H9 (cell line): Measurements from ENCODE around the gene GLIS2. TPM values are rescaled to one million over a fixed set of nuclear protein-coding genes. Genes with fewer than 3 reads are reported as not detected.

Experiments used
- DNase-seq: peaks from one replicate; pipeline ENCODE4 v3.0.0-alpha.2; 2017
- H2AFZ ChIP-seq: one replicate; pipeline ENCODE4 v1.6.1; 2013; ENCODE audit warnings: mild to moderate bottlenecking, low read length, control low read depth, moderate library complexity
- H2AK5ac ChIP-seq: 2 replicates; pipeline ENCODE4 v1.6.1; 2013; ENCODE audit warnings: low read length, control low read depth, mixed read lengths; ENCODE audit not compliant: insufficient read length
- H2BK120ac ChIP-seq: one replicate; pipeline ENCODE4 v1.6.1; 2013; ENCODE audit warnings: low read depth, mild to moderate bottlenecking, low read length, control low read depth, inconsistent platforms; ENCODE audit not compliant: poor library complexity, severe bottlenecking
- H2BK12ac ChIP-seq: 2 replicates; pipeline ENCODE4 v1.6.1; 2013; ENCODE audit warnings: low read length, control low read depth, mixed read lengths, low read depth; ENCODE audit not compliant: insufficient read length
- H2BK15ac ChIP-seq: 2 replicates; pipeline ENCODE4 v1.6.1; 2013; ENCODE audit warnings: low read depth, low read length, control low read depth
- H2BK20ac ChIP-seq: one replicate; pipeline ENCODE4 v1.6.1; 2013; ENCODE audit warnings: low read depth, mild to moderate bottlenecking, low read length, control low read depth, inconsistent platforms; ENCODE audit not compliant: poor library complexity, severe bottlenecking
- H2BK5ac ChIP-seq: 2 replicates; pipeline ENCODE4 v1.6.1; 2013; ENCODE audit warnings: low read length, control low read depth, mixed read lengths; ENCODE audit not compliant: insufficient read length
- H3K14ac ChIP-seq: 2 replicates; pipeline ENCODE4 v1.6.1; 2013; ENCODE audit warnings: low read length, control low read depth; ENCODE audit not compliant: insufficient read depth
- H3K18ac ChIP-seq: 2 replicates; pipeline ENCODE4 v1.6.1; 2013; ENCODE audit warnings: low read depth, mild to moderate bottlenecking, mixed read lengths, low read length, control low read depth; ENCODE audit not compliant: insufficient read length
- H3K23ac ChIP-seq: 2 replicates; pipeline ENCODE4 v1.6.1; 2013; ENCODE audit warnings: low read length, control low read depth, mixed read lengths, low read depth; ENCODE audit not compliant: insufficient read length
- H3K23me2 ChIP-seq: 2 replicates; pipeline ENCODE4 v1.6.1; 2013; ENCODE audit warnings: low read depth, mild to moderate bottlenecking, mixed read lengths, low read length, control low read depth; ENCODE audit not compliant: insufficient read length, poor library complexity, severe bottlenecking
- H3K27ac ChIP-seq: 2 replicates; pipeline ENCODE4 v1.5.1; 2013; ENCODE audit warnings: low read length, control low read depth, mixed read lengths, low read depth; ENCODE audit not compliant: insufficient read length
- H3K27me3 ChIP-seq: 2 replicates; pipeline ENCODE4 v1.6.1; 2013; ENCODE audit warnings: low read length, control low read depth, inconsistent platforms; ENCODE audit not compliant: insufficient read depth
- H3K4ac ChIP-seq: 2 replicates; pipeline ENCODE4 v1.6.1; 2013; ENCODE audit warnings: low read depth, mild to moderate bottlenecking, control low read depth, inconsistent platforms, low read length, moderate library complexity
- H3K4me1 ChIP-seq: 2 replicates; pipeline ENCODE4 v1.6.1; 2013; ENCODE audit warnings: low read length, control low read depth, inconsistent platforms; ENCODE audit not compliant: insufficient read depth
- H3K4me2 ChIP-seq: 2 replicates; pipeline ENCODE4 v1.6.1; 2013; ENCODE audit warnings: low read length, control low read depth, mixed read lengths; ENCODE audit not compliant: insufficient read length, insufficient read depth
- H3K56ac ChIP-seq: 2 replicates; pipeline ENCODE4 v1.6.1; 2013; ENCODE audit warnings: low read depth, mild to moderate bottlenecking, mixed read lengths, low read length, control low read depth; ENCODE audit not compliant: insufficient read length
- H3K79me1 ChIP-seq: 2 replicates; pipeline ENCODE4 v1.6.1; 2013; ENCODE audit warnings: low read depth, mild to moderate bottlenecking, moderate library complexity, low read length, control low read depth, inconsistent platforms; ENCODE audit not compliant: insufficient read depth, poor library complexity, severe bottlenecking
- H3K79me2 ChIP-seq: 2 replicates; pipeline ENCODE4 v1.6.1; 2013; ENCODE audit warnings: low read length, control low read depth, inconsistent platforms; ENCODE audit not compliant: insufficient read depth
- H3K9ac ChIP-seq: 2 replicates; pipeline ENCODE4 v1.6.1; 2013; ENCODE audit warnings: low read length, control low read depth, mixed read lengths; ENCODE audit not compliant: insufficient read length; ENCODE audit errors: extremely low read depth
- H3K9me3 ChIP-seq: one replicate; pipeline ENCODE4 v1.6.1; 2013; ENCODE audit warnings: low read depth, low read length, inconsistent platforms; ENCODE audit not compliant: control insufficient read depth
- H3T11ph ChIP-seq: one replicate; pipeline ENCODE4 v1.6.1; 2013; ENCODE audit warnings: mild to moderate bottlenecking, low read length, control low read depth, inconsistent platforms
- H4K20me1 ChIP-seq: one replicate; pipeline ENCODE4 v1.6.1; 2013; ENCODE audit not compliant: control insufficient read depth, insufficient read length, insufficient read depth
- H4K5ac ChIP-seq: 2 replicates; pipeline ENCODE4 v1.6.1; 2013; ENCODE audit warnings: low read depth, mild to moderate bottlenecking, mixed read lengths, low read length, control low read depth; ENCODE audit not compliant: insufficient read length
- H4K8ac ChIP-seq: replicated peaks from 2 replicates; pipeline ENCODE4 v1.6.1; 2013; ENCODE audit warnings: low read length, control low read depth, mixed read lengths, low read depth; ENCODE audit not compliant: insufficient read length
- H4K91ac ChIP-seq: 2 replicates; pipeline ENCODE4 v1.6.1; 2013; ENCODE audit warnings: low read depth, mild to moderate bottlenecking, moderate library complexity, mixed read lengths, low read length, control low read depth; ENCODE audit not compliant: insufficient read length
- H3K27ac Mint-ChIP-seq, 3 experiments: 2 replicates in 2 of 3; 3 replicates in 1 of 3; pipeline ENCODE4 v1.8.0; 2020 to 2021; ENCODE audit warnings: mixed read lengths in 3 of 3, mild to moderate bottlenecking in 1 of 3, moderate library complexity in 1 of 3
- H3K27me3 Mint-ChIP-seq: 2 replicates; pipeline ENCODE4 v1.8.0; 2021; ENCODE audit warnings: low read depth, mild to moderate bottlenecking, moderate library complexity, mixed read lengths
- H3K36me3 Mint-ChIP-seq, 3 experiments: 2 replicates in 2 of 3; 3 replicates in 1 of 3; pipeline ENCODE4 v1.8.0; 2020 to 2021; ENCODE audit warnings: low read depth in 3 of 3, mixed read lengths in 3 of 3; ENCODE audit not compliant: insufficient read depth in 1 of 3
- H3K4me1 Mint-ChIP-seq, 2 experiments: 2 replicates each; pipeline ENCODE4 v1.8.0; 2020; ENCODE audit warnings: mixed read lengths in 2 of 2
- H3K4me3 Mint-ChIP-seq, 2 experiments: 2 replicates in 1 of 2; 3 replicates in 1 of 2; pipeline ENCODE4 v1.8.0; 2020 to 2021; ENCODE audit warnings: mild to moderate bottlenecking in 2 of 2, mixed read lengths in 2 of 2, moderate library complexity in 1 of 2
- H3K9me3 Mint-ChIP-seq, 2 experiments: 2 replicates in 1 of 2; 3 replicates in 1 of 2; pipeline ENCODE4 v1.8.0; 2020; ENCODE audit warnings: mild to moderate bottlenecking in 2 of 2, mixed read lengths in 2 of 2, moderate library complexity in 1 of 2
- CTCF ChIP-seq: fragments of 200-600 bp; sonication (generic); conservative IDR thresholded peaks from 3 replicates; pipeline ENCODE4 v1.8.0; 2021; ENCODE audit warnings: antibody characterized with exemption, mild to moderate bottlenecking
- WGBS: extraction: QIAGEN DNeasy Blood & Tissue Kit; methylation state at CpG from one replicate; pipeline ENCODE4 v1.1.7; 2013; ENCODE audit warnings: missing lambda C conversion rate, low lambda C conversion rate, mixed read lengths; ENCODE audit not compliant: insufficient read length; ENCODE audit errors: extremely low coverage; 5-methylcytosine and 5-hydroxymethylcytosine counted together
- total RNA-seq: library from RNA; stranded (reverse); gene quantifications from 2 replicates; pipeline ENCODE4 v1.2.1, GENCODE V29; 2021

Gene GLIS2
- total RNA-seq, 1 experiment from 2014 or later, result 14.3 TPM

- H3K23me2 ChIP-seq, result no peaks in the 10 kb centered on the region
- H3K9me3 ChIP-seq, result no peaks in the 10 kb centered on the region
- peak overlapping the region in 1 of 3 experiments; percentile 28; a peak in 1 of 7 replicates for H3K27ac Mint-ChIP-seq
- no peak overlapping the region for H3K56ac ChIP-seq
- no peak overlapping the region for H3K4me3 Mint-ChIP-seq
- H4K8ac ChIP-seq, result no peak overlapping the region
- no peak overlapping the region for H2BK120ac ChIP-seq
- no peaks in the 10 kb centered on the region for H3K4me1 Mint-ChIP-seq
- H3K9me3 Mint-ChIP-seq, result peaks cover 4% of the 10 kb centered on the region in 2 experiments; a peak in 4 of 5 replicates
- no peak overlapping the region for H2BK20ac ChIP-seq
- no peak overlapping the region for H4K91ac ChIP-seq
- H2BK12ac ChIP-seq, result no peak overlapping the region
- no peak overlapping the region for H4K5ac ChIP-seq
- no peak overlapping the region for H3T11ph ChIP-seq
- no peaks in the 10 kb centered on the region for H3K79me2 ChIP-seq
- no peaks in the 10 kb centered on the region for H3K27me3 ChIP-seq
- H3K14ac ChIP-seq, result no peak overlapping the region
- H3K27me3 Mint-ChIP-seq, result peaks cover 2% of the 10 kb centered on the region; the same call in 1 of the 2 replicates
- H2BK15ac ChIP-seq, result no peak overlapping the region
- TF ChIP-seq CTCF, result no peak
- no peak for DNase-seq
- no peak overlapping the region for H3K18ac ChIP-seq
- H3K27ac ChIP-seq, result no peak overlapping the region
- H3K36me3 Mint-ChIP-seq, result peaks cover 11 to 32% (median 16%) of the 10 kb centered on the region in 3 experiments
- H2BK5ac ChIP-seq, result no peak overlapping the region
- H3K4me1 ChIP-seq, result no peaks in the 10 kb centered on the region
- no peak overlapping the region for H3K4me2 ChIP-seq
- no peak overlapping the region for H3K4ac ChIP-seq
- H2AFZ ChIP-seq, result no peak overlapping the region
- no peak overlapping the region for H3K23ac ChIP-seq
- WGBS, result no CpG with 5 or more reads among the region's 10 CpGs
- H3K79me1 ChIP-seq, result no peaks in the 10 kb centered on the region
- H4K20me1 ChIP-seq, result no peaks in the 10 kb centered on the region
- no peak overlapping the region for H3K9ac ChIP-seq
- H2AK5ac ChIP-seq, result no peak overlapping the region
Observed at GRCh38 chr16:4338712-4339299, 22.9 kb downstream of the GLIS2 start.
